Endothelial cell of umbilical vein (primary cell): ENCODE data around the gene SEC11A. TPM values are rescaled to one million over a fixed set of nuclear protein-coding genes. Genes with fewer than 3 reads are reported as not detected.

Experiments used
- BruUV-seq: library from RNA; stranded (reverse); fragments of 400-500 nt; replicated peaks from 2 replicates; lab custom pipeline; 2021; lab: Mats Ljungman, UMichigan
- CTCF ChIA-PET: fragments of 300-600, 350-600 bp; sonication (Branson Sonifier 250); formaldehyde crosslinking; loops from one replicate; lab custom pipeline; 2021; ENCODE audit warnings: antibody characterized with exemption, inconsistent platforms; lab: Charles Lee
- POLR2A ChIA-PET: fragments of 300-600, 350-600 bp; sonication (Branson Sonifier 250); formaldehyde crosslinking; loops from one replicate; lab custom pipeline; 2021; ENCODE audit warnings: antibody characterized with exemption, inconsistent platforms; lab: Charles Lee
- DNase-seq: peaks from one replicate; pipeline ENCODE4 v3.0.0-alpha.2; 2011; ENCODE audit warnings: low read depth, low spot score
- FAIRE-seq: peaks from 2 replicates; lab custom pipeline; 2011; peaks lifted over from hg19 to GRCh38; lab: Jason Lieb, UNC
- H2AFZ ChIP-seq: 2 replicates; pipeline ENCODE4 v1.6.0; 2012; ENCODE audit warnings: low read depth, low read length, control low read depth, inconsistent platforms
- H3K27ac ChIP-seq: 2 replicates; pipeline ENCODE4 v1.5.1; 2011; ENCODE audit warnings: low read depth, mild to moderate bottlenecking, control low read depth, low read length, moderate library complexity; ENCODE audit not compliant: insufficient read depth
- H3K27me3 ChIP-seq, 2 experiments: 2 replicates each; pipeline versions ENCODE4 v1.6.0 to v1.6.1; 2011; ENCODE audit warnings: low read length in 2 of 2, mixed read lengths in 1 of 2; ENCODE audit not compliant: control insufficient read depth in 2 of 2, insufficient read depth in 2 of 2
- H3K36me3 ChIP-seq, 2 experiments: 2 replicates in 1 of 2; 3 replicates in 1 of 2; pipeline ENCODE4 v1.5.1; 2011; ENCODE audit warnings: low read length in 2 of 2, mild to moderate bottlenecking in 1 of 2, moderate library complexity in 1 of 2; ENCODE audit not compliant: control insufficient read depth in 2 of 2, insufficient read depth in 2 of 2; ENCODE audit errors: extremely low read depth in 1 of 2
- H3K4me1 ChIP-seq: 3 replicates; pipeline ENCODE4 v1.5.1; 2011; ENCODE audit warnings: mild to moderate bottlenecking, low read length; ENCODE audit not compliant: control insufficient read depth, insufficient read depth; ENCODE audit errors: extremely low read depth
- H3K4me2 ChIP-seq: 2 replicates; pipeline ENCODE4 v1.6.1; 2011; ENCODE audit warnings: low read length, control low read depth, mixed read lengths; ENCODE audit not compliant: insufficient read depth
- H3K4me3 ChIP-seq, 3 experiments: fragments of 200-600 bp in 1 of 3; sonication (generic), shearing (Covaris generic) in 1 of 3; replicated peaks in 1 of 3; 2 replicates each; pipeline ENCODE4 v1.5.1; 2011 to 2016; ENCODE audit warnings: control low read depth in 3 of 3, low read length in 3 of 3, mild to moderate bottlenecking in 2 of 3, inconsistent platforms in 1 of 3, low read depth in 1 of 3, moderate library complexity in 1 of 3; ENCODE audit not compliant: insufficient read depth in 1 of 3
- H3K79me2 ChIP-seq: 2 replicates; pipeline ENCODE4 v1.6.0; 2012; ENCODE audit warnings: low read length, inconsistent platforms; ENCODE audit not compliant: control insufficient read depth, insufficient read depth
- H3K9ac ChIP-seq: replicated peaks from 2 replicates; pipeline ENCODE3; 2011; ENCODE audit warnings: low read length, control low read depth; ENCODE audit not compliant: insufficient read depth; ENCODE audit errors: extremely low read depth
- H3K9me1 ChIP-seq: replicated peaks from 3 replicates; pipeline ENCODE4 v1.6.0; 2011; ENCODE audit warnings: mild to moderate bottlenecking, low read length; ENCODE audit not compliant: control insufficient read depth, insufficient read depth; ENCODE audit errors: extremely low read depth
- H3K9me3 ChIP-seq: replicated peaks from 2 replicates; pipeline ENCODE4 v1.5.1; 2012; ENCODE audit warnings: low read length, inconsistent platforms; ENCODE audit not compliant: control insufficient read depth, insufficient read depth
- H4K20me1 ChIP-seq: replicated peaks from 2 replicates; pipeline ENCODE3; 2011; ENCODE audit warnings: mild to moderate bottlenecking, low read length; ENCODE audit not compliant: control insufficient read depth, insufficient read depth; ENCODE audit errors: extremely low read depth
- EZH2 ChIP-seq: IDR thresholded peaks from 2 replicates; pipeline ENCODE4 v1.6.1; 2012; ENCODE audit warnings: borderline replicate concordance, low read depth, mild to moderate bottlenecking, moderate library complexity, low read length, inconsistent platforms; ENCODE audit not compliant: severe bottlenecking
- FOS ChIP-seq: IDR thresholded peaks from 2 replicates; pipeline ENCODE4 v1.6.1; 2011; ENCODE audit warnings: mild to moderate bottlenecking, low read length, moderate library complexity, borderline replicate concordance; ENCODE audit not compliant: insufficient read depth
- GATA2 ChIP-seq: IDR thresholded peaks from 2 replicates; pipeline ENCODE4 v1.7.0; 2011; ENCODE audit warnings: low read depth, mild to moderate bottlenecking, moderate library complexity, mixed read lengths, low read length; ENCODE audit not compliant: insufficient read length, insufficient read depth
- JUN ChIP-seq: IDR thresholded peaks from 2 replicates; pipeline ENCODE4 v1.6.1; 2011; ENCODE audit warnings: borderline replicate concordance, low read depth; ENCODE audit not compliant: insufficient read length, insufficient read depth
- MYC ChIP-seq: IDR thresholded peaks from one replicate; pipeline ENCODE4 v1.6.1; 2011; ENCODE audit warnings: mild to moderate bottlenecking, low read depth, low read length
- POLR2A ChIP-seq: IDR thresholded peaks from 2 replicates; pipeline ENCODE4 v1.6.1; 2012; ENCODE audit warnings: low read depth, mild to moderate bottlenecking, control low read depth, low read length
- POLR2AphosphoS5 ChIP-seq: IDR thresholded peaks from 2 replicates; pipeline ENCODE4 v1.6.1; 2012; ENCODE audit warnings: low read depth, mild to moderate bottlenecking, control low read depth, low read length, moderate library complexity; ENCODE audit not compliant: insufficient read depth
- dilution Hi-C: fragments of 300-500 bp; cut with MboI; formaldehyde crosslinking; loops from one replicate; pipeline ENCODE4 v1.15.0; 2019; ENCODE audit warnings: low sequenced_read_pairs; ENCODE audit not compliant: extremely low pct_ligation_motif_present
- intact Hi-C: fragments of 100-400 bp; cut with micrococcal nuclease; formaldehyde crosslinking; loops from one replicate; pipeline ENCODE4 v1.10.0; 2022
- polyA plus RNA-seq, 4 experiments: library from polyadenylated mRNA; depleted of rRNA in 3 of 4; stranded (reverse) in 3 of 4; unstranded in 1 of 4; fragments of >200 nt; gene quantifications; 2 replicates each; pipeline versions ENCODE4 v1.2.1 to v1.2.3, GENCODE V29; 2011 to 2012; ENCODE audit warnings: missing spikeins in 1 of 4
- total RNA-seq: library from RNA; stranded (reverse); gene quantifications from 2 replicates; pipeline ENCODE4 v1.2.3, GENCODE V29; 2021
- TF ChIP-seq, protein P1 (sequence below): IDR thresholded peaks from 2 replicates; pipeline ENCODE4 v1.6.1; 2011; ENCODE audit not compliant: insufficient read depth, insufficient read length
- TF ChIP-seq, protein P2 (sequence below), 2 donors: IDR thresholded peaks; 1 replicate in 1 of 2; 2 replicates in 1 of 2; pipeline ENCODE4 v1.5.1; 2011; ENCODE audit warnings: low read length in 2 of 2, mild to moderate bottlenecking in 2 of 2, moderate library complexity in 2 of 2, control low read depth in 1 of 2, inconsistent platforms in 1 of 2, low read depth in 1 of 2; ENCODE audit not compliant: insufficient read depth in 1 of 2; ENCODE audit errors: extremely low read depth in 1 of 2

The SEC11A gene
- total and polyA plus RNA-seq, 2 donors (not counting 3 experiments of a cell fraction or from before 2014, with no cell fraction given) = 189 to 204 TPM

DNA sequence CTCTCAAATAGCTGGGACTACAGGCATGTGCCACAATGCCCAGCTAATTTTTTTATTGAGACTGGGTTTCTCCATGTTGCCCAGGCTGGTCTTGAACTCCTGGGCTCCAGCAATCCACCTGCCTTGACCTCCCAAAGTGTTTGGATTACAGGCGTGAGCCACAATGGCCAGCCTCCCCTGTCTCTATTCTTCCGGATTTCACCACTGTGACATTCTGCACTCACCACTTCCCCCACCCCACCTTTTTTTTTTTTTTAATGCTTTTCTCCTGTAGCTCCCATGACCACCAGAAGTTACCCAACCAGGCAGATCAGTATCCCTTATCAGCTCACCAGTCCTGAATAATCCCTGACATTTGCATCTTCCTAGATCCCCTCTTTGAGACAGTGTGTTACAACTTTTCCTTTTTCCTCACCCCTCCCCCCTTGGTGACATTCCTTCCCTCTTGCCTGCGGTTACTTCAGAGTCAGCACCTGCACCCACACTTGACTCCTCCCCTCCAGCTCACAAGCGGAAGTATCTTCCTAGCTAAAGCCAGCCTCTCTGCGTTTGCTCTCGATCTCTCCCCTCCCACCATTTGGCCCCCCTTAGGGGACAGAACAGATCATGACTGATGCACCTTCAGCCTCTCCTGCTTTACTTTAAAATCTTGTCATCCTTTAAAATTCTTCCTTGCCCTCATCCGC, 19.0 kb upstream of the SEC11A start:
- Histone ChIP-seq H3K9ac (no peak overlapping the region), H3K27ac (no peak overlapping the region), H3K79me2 (no peaks in the 10 kb centered on the region), H3K9me3 (no peaks in the 10 kb centered on the region), H3K36me3 (no peaks in the 10 kb centered on the region), H3K9me1 (no peaks in the 10 kb centered on the region), H3K27me3 (no peaks in the 10 kb centered on the region), H2AFZ (peak overlapping the region; percentile 47), H4K20me1 (no peaks in the 10 kb centered on the region), H3K4me2 (no peak overlapping the region), H3K4me1 (no peaks in the 10 kb centered on the region), H3K4me3 (no peak overlapping the region)
- FAIRE-seq (no peak), DNase-seq (no peak)
- TF ChIP-seq, protein P1, sequence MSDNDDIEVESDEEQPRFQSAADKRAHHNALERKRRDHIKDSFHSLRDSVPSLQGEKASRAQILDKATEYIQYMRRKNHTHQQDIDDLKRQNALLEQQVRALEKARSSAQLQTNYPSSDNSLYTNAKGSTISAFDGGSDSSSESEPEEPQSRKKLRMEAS = no peak
- TF ChIP-seq FOS (no peak), MYC (no peak), EZH2 (no peak)
- POLR2A ChIA-PET = interaction anchor here (0.7 kb wide), 1 partner anchor 10 kb away, joined by 3 read pairs; no protein-coding TSS in a partner anchor
- BruUV-seq = no TSS peak
- intact Hi-C loops = no loop called here
- CTCF ChIA-PET = interaction anchor here (1.5 kb wide), 1 partner anchor 13 kb away, joined by 5 read pairs; no protein-coding TSS in a partner anchor
- dilution Hi-C loops = no loop called here

DNA sequence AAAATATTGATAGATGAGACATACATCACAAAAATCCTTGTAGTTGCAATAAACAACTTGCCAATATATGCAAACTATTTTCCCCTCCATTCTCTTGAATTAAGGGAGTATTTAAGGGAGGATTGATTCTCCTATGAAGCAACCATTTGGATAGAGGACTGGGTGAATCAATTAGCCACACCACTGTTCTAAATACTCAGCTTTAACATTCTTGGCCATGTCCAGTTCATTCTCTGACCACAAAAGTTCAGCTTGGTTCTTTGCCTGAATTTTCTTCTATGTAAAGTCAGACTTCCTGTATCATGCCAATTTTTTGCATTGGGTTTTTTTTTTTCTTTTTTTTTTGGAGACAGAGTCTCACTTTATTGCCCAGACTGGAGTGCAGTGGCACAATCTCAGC, 15.8 kb upstream of the SEC11A start:
- no peaks in the 10 kb centered on the region for H3K36me3 ChIP-seq
- H3K27me3 ChIP-seq = no peaks in the 10 kb centered on the region
- ChIA-PET POLR2A (interaction anchor here (0.7 kb wide), 1 partner anchor 73 kb away, joined by 6 read pairs; no protein-coding TSS in a partner anchor), CTCF (no interaction called here)
- intact Hi-C loops (no loop called here), dilution Hi-C loops (no loop called here)
- H2AFZ ChIP-seq = no peak overlapping the region
- no peak for DNase-seq
- H3K27ac ChIP-seq = no peak overlapping the region
- no peaks in the 10 kb centered on the region for H3K79me2 ChIP-seq
- H4K20me1 ChIP-seq = no peaks in the 10 kb centered on the region
- H3K9ac ChIP-seq = no peak overlapping the region
- no peak for FAIRE-seq
- no peak for TF ChIP-seq EZH2
- no peak for TF ChIP-seq GATA2
- no peak for TF ChIP-seq POLR2A
- TF ChIP-seq JUN = no peak
- TF ChIP-seq, protein P2, sequence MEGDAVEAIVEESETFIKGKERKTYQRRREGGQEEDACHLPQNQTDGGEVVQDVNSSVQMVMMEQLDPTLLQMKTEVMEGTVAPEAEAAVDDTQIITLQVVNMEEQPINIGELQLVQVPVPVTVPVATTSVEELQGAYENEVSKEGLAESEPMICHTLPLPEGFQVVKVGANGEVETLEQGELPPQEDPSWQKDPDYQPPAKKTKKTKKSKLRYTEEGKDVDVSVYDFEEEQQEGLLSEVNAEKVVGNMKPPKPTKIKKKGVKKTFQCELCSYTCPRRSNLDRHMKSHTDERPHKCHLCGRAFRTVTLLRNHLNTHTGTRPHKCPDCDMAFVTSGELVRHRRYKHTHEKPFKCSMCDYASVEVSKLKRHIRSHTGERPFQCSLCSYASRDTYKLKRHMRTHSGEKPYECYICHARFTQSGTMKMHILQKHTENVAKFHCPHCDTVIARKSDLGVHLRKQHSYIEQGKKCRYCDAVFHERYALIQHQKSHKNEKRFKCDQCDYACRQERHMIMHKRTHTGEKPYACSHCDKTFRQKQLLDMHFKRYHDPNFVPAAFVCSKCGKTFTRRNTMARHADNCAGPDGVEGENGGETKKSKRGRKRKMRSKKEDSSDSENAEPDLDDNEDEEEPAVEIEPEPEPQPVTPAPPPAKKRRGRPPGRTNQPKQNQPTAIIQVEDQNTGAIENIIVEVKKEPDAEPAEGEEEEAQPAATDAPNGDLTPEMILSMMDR (IDR thresholded peaks at IDR 0.05; ENCODE audit: extremely low read depth in 1 of 2, insufficient read depth in 1 of 2, low read depth in 1 of 2, low read length in 2 of 2) = no peak
- no peak for TF ChIP-seq MYC
- TF ChIP-seq POLR2AphosphoS5 = no peak
- no peak for TF ChIP-seq FOS
- TF ChIP-seq, protein P1 = no peak
- no peak overlapping the region for H3K4me2 ChIP-seq
- no peak overlapping the region for H3K4me3 ChIP-seq
- H3K9me3 ChIP-seq = no peaks in the 10 kb centered on the region
- H3K9me1 ChIP-seq = no peaks in the 10 kb centered on the region
- BruUV-seq = no TSS peak
- no peaks in the 10 kb centered on the region for H3K4me1 ChIP-seq
